PFSK-1 (cell line): ENCODE measurements around the gene MDN1.

Source experiments
- FOXP2 ChIP-seq: optimal IDR thresholded peaks from 2 replicates; pipeline ENCODE3; 2011; ENCODE audit warnings: borderline replicate concordance, control low read depth, inconsistent platforms; ENCODE audit not compliant: insufficient read depth; ENCODE audit errors: extremely low read length, extremely low read depth
- POLR2AphosphoS5 ChIP-seq: IDR thresholded peaks from 2 replicates; pipeline ENCODE4 v1.6.1; 2012; ENCODE audit warnings: low read depth, mild to moderate bottlenecking, control low read depth, low read length, moderate library complexity
- SIN3A ChIP-seq: IDR thresholded peaks from 2 replicates; pipeline ENCODE4 v1.6.1; 2012; ENCODE audit warnings: mild to moderate bottlenecking, low read length, moderate library complexity, borderline replicate concordance; ENCODE audit not compliant: insufficient read depth
- TAF1 ChIP-seq: IDR thresholded peaks from 2 replicates; pipeline ENCODE4 v1.6.1; 2012; ENCODE audit warnings: low read length, control low read depth, borderline replicate concordance; ENCODE audit not compliant: insufficient read depth
- TF ChIP-seq, protein P1 (sequence below), 2 experiments: IDR thresholded peaks; 2 replicates each; pipeline versions ENCODE4 v1.6.1 to v1.8.0; 2011 to 2012; ENCODE audit warnings: low read depth in 2 of 2, low read length in 2 of 2, control low read depth in 1 of 2, inconsistent platforms in 1 of 2, mild to moderate bottlenecking in 1 of 2, moderate library complexity in 1 of 2; ENCODE audit not compliant: insufficient read depth in 1 of 2

- no peak for TF ChIP-seq TAF1
- no peak for TF ChIP-seq POLR2AphosphoS5
- TF ChIP-seq, protein P1, sequence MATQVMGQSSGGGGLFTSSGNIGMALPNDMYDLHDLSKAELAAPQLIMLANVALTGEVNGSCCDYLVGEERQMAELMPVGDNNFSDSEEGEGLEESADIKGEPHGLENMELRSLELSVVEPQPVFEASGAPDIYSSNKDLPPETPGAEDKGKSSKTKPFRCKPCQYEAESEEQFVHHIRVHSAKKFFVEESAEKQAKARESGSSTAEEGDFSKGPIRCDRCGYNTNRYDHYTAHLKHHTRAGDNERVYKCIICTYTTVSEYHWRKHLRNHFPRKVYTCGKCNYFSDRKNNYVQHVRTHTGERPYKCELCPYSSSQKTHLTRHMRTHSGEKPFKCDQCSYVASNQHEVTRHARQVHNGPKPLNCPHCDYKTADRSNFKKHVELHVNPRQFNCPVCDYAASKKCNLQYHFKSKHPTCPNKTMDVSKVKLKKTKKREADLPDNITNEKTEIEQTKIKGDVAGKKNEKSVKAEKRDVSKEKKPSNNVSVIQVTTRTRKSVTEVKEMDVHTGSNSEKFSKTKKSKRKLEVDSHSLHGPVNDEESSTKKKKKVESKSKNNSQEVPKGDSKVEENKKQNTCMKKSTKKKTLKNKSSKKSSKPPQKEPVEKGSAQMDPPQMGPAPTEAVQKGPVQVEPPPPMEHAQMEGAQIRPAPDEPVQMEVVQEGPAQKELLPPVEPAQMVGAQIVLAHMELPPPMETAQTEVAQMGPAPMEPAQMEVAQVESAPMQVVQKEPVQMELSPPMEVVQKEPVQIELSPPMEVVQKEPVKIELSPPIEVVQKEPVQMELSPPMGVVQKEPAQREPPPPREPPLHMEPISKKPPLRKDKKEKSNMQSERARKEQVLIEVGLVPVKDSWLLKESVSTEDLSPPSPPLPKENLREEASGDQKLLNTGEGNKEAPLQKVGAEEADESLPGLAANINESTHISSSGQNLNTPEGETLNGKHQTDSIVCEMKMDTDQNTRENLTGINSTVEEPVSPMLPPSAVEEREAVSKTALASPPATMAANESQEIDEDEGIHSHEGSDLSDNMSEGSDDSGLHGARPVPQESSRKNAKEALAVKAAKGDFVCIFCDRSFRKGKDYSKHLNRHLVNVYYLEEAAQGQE (IDR thresholded peaks at IDR 0.05; ENCODE audit: insufficient read depth in 1 of 2, low read depth in 2 of 2, low read length in 2 of 2) = no peak
- no peak for TF ChIP-seq SIN3A
- no peak for TF ChIP-seq FOXP2
These were observed 22.3 kb downstream of the MDN1 start for GRCh38 chr6:89797317-89797716.
